NAMALWA (cell line): ENCODE data around the gene FAM110A.
"Not testable (repeated sequence)": the region's sequence is repeated elsewhere in the genome, so short reads cannot be mapped to it uniquely, and the experiment has no call there.

Experiments
- DNase-seq: peaks from one replicate; pipeline ENCODE4 v3.0.0-alpha.2; 2015; ENCODE audit warnings: low spot score

Gene FAM110A

DNA sequence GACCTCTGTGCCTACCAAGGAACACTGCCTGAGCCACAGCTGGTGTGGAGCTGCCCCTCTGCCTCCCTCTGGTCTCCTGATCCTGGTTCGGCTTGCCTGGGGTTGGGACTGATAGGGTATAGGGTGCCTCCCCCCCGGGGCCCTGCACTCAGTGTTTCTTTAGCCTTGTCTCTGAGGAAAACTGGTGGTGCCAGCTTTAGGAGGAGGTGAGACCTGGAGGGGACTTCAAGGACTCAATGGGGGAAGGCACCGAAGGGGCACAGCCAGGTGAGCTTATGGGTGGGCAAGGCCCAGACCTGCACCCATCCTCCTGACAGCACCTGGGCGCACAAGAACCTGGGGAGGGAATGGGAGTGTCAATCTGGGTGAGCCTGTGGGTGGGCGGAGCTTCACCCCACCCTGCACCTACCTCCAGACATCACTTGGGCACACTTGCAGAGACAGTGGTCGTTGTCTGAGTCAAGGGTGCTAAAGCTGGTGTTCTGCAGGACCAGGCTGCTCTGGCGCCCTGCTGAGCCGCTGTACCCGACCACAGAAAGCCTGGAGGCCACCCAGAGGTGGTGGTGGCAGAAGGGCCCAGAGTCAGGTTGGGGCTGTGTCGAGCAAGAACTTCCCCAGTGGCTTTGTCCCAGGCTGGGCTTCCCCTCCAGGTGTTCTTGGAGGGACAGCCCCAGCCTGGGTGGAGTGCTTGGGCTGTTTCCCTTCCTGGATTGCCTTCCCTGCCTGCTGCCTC lies 40.5 kb downstream of the FAM110A start:
- DNase-seq, result no peak

GRCh38 chr20:875115-875514 lies 41.6 kb downstream of the FAM110A start:
- DNase-seq, result no peak

- no peak for DNase-seq
Measured at GRCh38 chr20:877814-878213, 44.3 kb downstream of the FAM110A start.

DNA sequence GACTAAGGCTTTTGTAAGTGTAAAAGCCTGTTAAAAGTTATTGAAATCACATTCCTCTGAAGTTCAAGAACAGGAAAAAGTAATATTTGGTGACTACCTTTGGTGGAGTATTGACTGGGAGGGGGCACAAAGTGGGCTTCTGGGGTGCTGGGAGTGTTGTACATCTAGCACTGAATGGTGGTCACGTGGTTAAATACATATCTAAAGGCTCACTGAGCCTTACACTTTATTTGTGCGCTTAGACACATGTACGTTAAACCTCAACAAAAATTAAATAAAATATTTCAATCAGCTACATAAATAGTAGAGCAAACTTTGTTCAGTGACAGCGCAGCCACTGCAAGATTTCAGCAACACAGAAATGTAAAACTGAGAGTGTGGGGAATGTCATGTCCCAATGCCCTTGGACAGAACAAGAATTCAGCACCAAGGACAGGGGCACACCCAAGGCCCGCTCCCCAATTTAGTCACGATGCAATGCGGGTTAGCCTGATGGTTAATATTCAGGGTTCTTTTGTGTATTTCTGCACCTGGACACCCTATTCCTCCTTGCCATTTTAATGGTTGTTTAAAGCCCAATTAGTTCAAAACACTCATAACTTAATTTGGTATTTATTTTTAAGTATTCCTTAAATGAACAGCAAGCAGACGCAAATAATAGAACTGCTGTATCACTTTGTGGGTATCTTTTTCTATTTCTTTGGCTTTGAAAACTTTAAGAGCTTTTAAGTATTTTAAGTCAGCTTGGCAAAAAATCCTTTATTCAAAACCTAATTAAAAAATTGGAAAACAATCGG lies 45.2 kb downstream of the FAM110A start:
- DNase-seq, result peak; percentile 31

DNA sequence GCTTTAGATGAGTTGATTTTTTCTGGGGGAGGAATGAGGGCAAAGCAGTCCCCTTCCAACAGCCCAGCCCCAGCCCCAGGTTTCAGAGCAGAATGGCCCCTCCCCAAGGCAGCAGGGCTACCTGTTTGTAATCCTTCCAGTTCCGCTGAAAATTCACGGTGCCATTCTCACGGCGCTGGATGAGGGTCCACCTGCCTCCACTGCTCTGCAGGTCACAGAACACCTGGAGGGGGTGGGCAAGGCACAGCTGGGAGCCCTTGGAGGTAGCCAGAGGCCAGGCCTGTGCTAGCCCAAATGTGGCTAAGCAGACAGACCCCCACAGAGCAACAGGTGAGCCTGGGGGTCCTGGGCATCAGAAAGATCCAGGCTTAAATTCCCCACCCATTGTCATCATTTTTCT lies 46.1 kb downstream of the FAM110A start:
- DNase-seq, result no peak

- no peak for DNase-seq
Measured at GRCh38 chr20:881051-881782, 47.7 kb downstream of the FAM110A start.

- no peak for DNase-seq
Measured at GRCh38 chr20:881783-882144, 48.2 kb downstream of the FAM110A start.

GRCh38 chr20:884983-885952 lies 51.8 kb downstream of the FAM110A start:
- DNase-seq, result no peak

DNA sequence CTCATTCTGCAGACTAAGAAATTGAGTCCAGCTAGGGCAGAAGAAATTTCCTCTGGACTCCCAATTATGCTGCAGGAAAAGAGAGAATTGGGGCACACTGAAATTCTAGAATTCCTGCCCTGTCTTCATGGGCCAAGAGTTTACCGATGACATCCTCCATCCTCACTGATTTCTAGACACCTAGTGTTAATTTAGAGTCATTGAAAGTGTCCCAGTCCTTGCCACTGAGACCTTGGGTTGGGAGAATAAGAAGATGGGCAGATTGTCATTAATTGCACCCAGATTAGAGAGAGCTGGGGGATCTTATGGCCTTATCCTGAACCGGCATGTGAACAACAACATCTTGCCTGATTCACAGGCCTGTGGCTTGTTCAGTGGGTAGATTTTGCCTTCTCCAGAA lies 53.6 kb downstream of the FAM110A start:
- peak; percentile 7 for DNase-seq

GRCh38 chr20:888057-888456 lies 54.5 kb downstream of the FAM110A start:
- DNase-seq, result no peak

DNA sequence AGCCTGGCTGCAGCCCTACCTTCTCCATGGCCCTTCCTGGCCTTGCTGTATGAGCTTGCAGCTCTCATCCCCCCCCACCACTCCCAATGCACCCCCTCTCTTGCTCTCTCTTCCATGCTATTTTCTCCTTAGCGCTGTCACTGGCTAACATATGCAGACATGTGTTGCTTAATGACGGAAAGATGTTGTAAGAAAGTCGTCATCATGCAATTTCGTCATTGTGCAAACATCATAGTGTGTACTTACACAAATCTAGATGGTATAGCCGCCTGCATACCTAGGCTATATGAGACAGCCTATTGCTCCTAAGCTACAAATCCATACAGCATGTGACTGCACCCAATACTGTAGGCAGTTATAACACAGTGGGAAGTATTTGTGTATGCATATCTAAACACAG lies 55.6 kb downstream of the FAM110A start:
- no peak for DNase-seq

DNA sequence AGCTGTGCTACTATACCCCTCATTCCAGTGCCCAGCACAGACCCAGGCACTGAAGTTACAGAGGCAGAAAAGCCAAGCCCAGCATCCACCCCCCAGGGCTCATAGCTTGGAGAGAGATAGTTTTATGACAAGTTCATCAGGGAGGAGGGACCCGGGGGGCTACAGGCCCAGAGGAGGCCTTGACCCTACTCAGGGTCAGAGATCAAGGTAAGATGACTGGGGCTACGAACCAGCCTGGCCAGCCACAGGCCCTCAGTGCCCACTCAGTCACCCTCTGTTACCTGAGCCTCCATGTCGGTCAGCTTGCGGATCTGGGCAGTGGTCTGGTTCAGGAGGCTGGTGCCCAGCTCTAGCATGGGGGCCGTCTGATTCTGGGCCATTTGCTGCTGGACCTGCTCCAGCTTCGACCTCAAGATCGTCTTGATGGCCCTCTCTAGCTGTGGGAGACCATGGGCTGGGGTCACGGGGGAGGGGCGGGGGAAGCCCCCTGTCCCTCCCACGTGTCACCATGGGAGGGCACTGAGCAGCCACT lies 56.5 kb downstream of the FAM110A start:
- no peak for DNase-seq

DNA sequence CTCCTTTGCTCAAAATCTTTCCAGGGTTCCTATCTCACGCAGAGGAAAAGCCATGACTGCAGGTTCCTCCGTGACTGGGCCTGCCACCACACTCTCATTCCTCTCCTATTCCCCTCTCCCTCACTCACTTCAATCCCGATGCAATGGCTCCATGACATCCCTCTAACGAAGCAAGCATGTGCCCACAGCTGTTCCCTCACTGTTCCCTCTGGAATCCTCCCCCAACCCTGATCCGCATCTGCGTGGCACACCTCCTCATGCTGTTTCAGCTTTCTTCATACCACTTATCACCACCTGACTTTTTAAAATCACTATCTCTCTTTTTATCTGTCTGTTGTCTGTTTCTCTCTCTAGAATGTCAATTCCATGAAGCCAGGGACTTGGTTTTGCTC lies 57.1 kb downstream of the FAM110A start:
- DNase-seq, result no peak

DNA sequence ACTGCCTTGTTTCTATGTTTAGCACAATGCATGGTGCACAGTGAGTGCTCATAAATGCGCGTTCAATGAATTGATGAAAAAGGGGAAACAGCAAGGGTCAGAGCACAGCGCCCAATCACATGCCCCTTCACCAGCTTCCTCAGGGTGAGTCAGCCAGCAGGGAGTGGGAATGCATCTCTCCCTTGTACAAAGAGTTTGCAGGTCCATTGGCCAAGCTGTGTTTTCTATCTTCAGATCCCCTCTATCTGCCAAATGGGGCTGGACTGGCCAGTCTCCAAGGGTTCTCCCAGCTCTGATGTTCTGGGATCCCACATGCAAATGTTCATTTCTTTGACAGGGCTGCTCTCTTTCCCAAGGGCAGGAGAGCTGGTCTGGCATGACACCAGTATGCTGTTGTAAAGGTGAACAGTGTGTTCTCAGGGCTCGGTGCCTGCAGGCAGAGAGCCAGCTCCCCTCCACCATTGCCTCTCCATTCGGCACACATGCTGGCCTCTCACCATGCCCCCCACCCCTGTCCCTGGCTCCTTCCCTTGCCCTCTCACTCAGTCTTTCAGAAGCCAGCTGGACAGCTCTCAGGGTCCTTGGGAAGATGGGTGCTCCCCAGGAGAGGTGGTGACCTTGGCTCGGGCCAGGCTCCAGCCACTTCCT lies 57.7 kb downstream of the FAM110A start:
- DNase-seq, result no peak

- DNase-seq, result peak; percentile 5
Measured at GRCh38 chr20:891706-892080, 58.2 kb downstream of the FAM110A start.

GRCh38 chr20:892371-892770 lies 58.9 kb downstream of the FAM110A start:
- DNase-seq, result not testable (repeated sequence)
